ENCODE results near the gene F2RL3. TPM values are rescaled to one million over a fixed set of nuclear protein-coding genes. Genes with fewer than 3 reads are reported as not detected.

F2RL3 gene
- total and polyA plus RNA-seq, 2 of the 8 experiments (the other 6 are each of a cell fraction or from before 2014, with no cell fraction given) = not detected

GRCh38 chr19:16908759-16909158 is 20.0 kb downstream of the F2RL3 start (continued):
- TF ChIP-seq PHF8 (conservative IDR thresholded peaks at IDR 0.05; ENCODE audit: low read depth, low read length) (no peak), TCF12 (IDR thresholded peaks at IDR 0.05; ENCODE audit: low read depth, low read length) (no peak), MAFK (IDR thresholded peaks at IDR 0.05; ENCODE audit: low read depth, low read length) (no peak), SRF (IDR thresholded peaks at IDR 0.05; ENCODE audit: low read depth, low read length) (no peak), CTBP2 (IDR thresholded peaks at IDR 0.05; ENCODE audit: borderline replicate concordance, insufficient read depth, insufficient read length, low read length) (no peak), RAD21 (IDR thresholded peaks at IDR 0.05 in 1 of 2, conservative IDR thresholded peaks at IDR 0.05 in 1 of 2; ENCODE audit: low read depth in 2 of 2, low read length in 2 of 2) (no peak)

Data from H1 (cell line).